ENCODE data around the gene FCRL4.

GRCh38 chr1:157618190-157618589, 20.3 kb upstream of the FCRL4 start:
- no peak for TF ChIP-seq CTCF (IDR thresholded peaks at IDR 0.05)
- no peak for TF ChIP-seq POLR2A (IDR thresholded peaks at IDR 0.05)

Measured in heart left ventricle (tissue), 13 donors.